ENCODE results near the gene ABCC3. TPM values are rescaled to one million over a fixed set of nuclear protein-coding genes. Genes with fewer than 3 reads are reported as not detected.
A peak's percentile ranks its signal among the peaks of the same experiment; 100 is the strongest.

Gene ABCC3
- total and polyA plus RNA-seq, 9 of the 15 experiments (the other 6 are each of a cell fraction or from before 2014, with no cell fraction given) = 0.03 to 1.6 (median 0.42) TPM; not detected in 5

DNA sequence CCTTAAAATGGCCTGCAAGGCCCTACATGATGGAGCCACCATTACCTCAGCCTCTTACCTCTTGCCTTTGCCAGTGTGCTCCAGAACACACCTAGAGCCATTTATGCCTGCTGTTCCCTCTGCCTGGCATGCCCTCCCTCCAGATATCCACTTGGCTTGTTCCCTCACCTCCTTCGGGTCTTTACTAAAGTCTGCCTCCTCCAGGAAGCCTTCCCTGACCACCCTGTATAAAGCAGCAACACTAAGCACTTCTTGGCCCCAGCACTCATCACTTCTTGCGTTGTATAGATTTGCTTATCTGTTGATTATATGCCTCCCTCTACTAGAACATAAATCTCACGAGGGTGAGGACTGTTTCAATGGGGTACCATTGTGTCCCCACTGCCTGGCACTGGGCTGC is 47.8 kb downstream of the ABCC3 start (continued):
- TF ChIP-seq, protein P1, sequence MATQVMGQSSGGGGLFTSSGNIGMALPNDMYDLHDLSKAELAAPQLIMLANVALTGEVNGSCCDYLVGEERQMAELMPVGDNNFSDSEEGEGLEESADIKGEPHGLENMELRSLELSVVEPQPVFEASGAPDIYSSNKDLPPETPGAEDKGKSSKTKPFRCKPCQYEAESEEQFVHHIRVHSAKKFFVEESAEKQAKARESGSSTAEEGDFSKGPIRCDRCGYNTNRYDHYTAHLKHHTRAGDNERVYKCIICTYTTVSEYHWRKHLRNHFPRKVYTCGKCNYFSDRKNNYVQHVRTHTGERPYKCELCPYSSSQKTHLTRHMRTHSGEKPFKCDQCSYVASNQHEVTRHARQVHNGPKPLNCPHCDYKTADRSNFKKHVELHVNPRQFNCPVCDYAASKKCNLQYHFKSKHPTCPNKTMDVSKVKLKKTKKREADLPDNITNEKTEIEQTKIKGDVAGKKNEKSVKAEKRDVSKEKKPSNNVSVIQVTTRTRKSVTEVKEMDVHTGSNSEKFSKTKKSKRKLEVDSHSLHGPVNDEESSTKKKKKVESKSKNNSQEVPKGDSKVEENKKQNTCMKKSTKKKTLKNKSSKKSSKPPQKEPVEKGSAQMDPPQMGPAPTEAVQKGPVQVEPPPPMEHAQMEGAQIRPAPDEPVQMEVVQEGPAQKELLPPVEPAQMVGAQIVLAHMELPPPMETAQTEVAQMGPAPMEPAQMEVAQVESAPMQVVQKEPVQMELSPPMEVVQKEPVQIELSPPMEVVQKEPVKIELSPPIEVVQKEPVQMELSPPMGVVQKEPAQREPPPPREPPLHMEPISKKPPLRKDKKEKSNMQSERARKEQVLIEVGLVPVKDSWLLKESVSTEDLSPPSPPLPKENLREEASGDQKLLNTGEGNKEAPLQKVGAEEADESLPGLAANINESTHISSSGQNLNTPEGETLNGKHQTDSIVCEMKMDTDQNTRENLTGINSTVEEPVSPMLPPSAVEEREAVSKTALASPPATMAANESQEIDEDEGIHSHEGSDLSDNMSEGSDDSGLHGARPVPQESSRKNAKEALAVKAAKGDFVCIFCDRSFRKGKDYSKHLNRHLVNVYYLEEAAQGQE (IDR thresholded peaks at IDR 0.05; ENCODE audit: borderline replicate concordance) = no peak
- TF ChIP-seq, protein P1 (CRISPR knock-in tag; IDR thresholded peaks at IDR 0.05; ENCODE audit: low read depth) = no peak
- no peak for TF ChIP-seq ZNF431 (CRISPR knock-in tag; IDR thresholded peaks at IDR 0.05)
- no peak for TF ChIP-seq RFX7 (CRISPR knock-in tag; IDR thresholded peaks at IDR 0.05)
- TF ChIP-seq GABPB1 (CRISPR knock-in tag; IDR thresholded peaks at IDR 0.05) = no peak
- no peak for TF ChIP-seq SNIP1 (IDR thresholded peaks at IDR 0.05; ENCODE audit: low read depth)
- no peak for TF ChIP-seq PHB2 (IDR thresholded peaks at IDR 0.05; ENCODE audit: low read depth)
- TF ChIP-seq YY1 (IDR thresholded peaks at IDR 0.05; ENCODE audit: borderline replicate concordance in 1 of 3, control insufficient read depth in 1 of 3, extremely low read depth in 1 of 3, insufficient read depth in 3 of 3, insufficient read length in 1 of 3, insufficient replicate concordance in 2 of 3, low read depth in 1 of 3, low read length in 2 of 3) = peak in 1 of 3 experiments; percentile 14
- TF ChIP-seq POLR2G (IDR thresholded peaks at IDR 0.05; ENCODE audit: low read depth, low read length) = no peak
- TF ChIP-seq, protein P2, sequence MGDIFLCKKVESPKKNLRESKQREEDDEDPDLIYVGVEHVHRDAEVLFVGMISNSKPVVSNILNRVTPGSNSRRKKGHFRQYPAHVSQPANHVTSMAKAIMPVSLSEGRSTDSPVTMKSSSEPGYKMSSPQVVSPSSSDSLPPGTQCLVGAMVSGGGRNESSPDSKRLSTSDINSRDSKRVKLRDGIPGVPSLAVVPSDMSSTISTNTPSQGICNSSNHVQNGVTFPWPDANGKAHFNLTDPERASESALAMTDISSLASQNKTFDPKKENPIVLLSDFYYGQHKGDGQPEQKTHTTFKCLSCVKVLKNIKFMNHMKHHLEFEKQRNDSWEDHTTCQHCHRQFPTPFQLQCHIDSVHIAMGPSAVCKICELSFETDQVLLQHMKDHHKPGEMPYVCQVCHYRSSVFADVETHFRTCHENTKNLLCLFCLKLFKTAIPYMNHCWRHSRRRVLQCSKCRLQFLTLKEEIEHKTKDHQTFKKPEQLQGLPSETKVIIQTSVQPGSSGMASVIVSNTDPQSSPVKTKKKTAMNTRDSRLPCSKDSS (IDR thresholded peaks at IDR 0.05; ENCODE audit: low read depth, partially characterized antibody) = no peak
- TF ChIP-seq HCFC1 (IDR thresholded peaks at IDR 0.05; ENCODE audit: low read depth, low read length) = no peak
